OCI-M1 (cell line): ENCODE results near the gene SIGLEC8.
"Not testable (repeated sequence)": the region's sequence is repeated elsewhere in the genome, so short reads cannot be mapped to it uniquely, and the experiment has no call there.

Experiments used
- DNase-seq: peaks from one replicate; lab custom pipeline; 2025; lab: John Stamatoyannopoulos, UW

The SIGLEC8 gene

GRCh38 chr19:51458051-51458645 lies at the start of gene SIGLEC8:
TSS of gene SIGLEC8 (minus strand) at chr19:51458454. CDS start at chr19:51458387, 67 bp downstream.
- no peak for DNase-seq

DNA sequence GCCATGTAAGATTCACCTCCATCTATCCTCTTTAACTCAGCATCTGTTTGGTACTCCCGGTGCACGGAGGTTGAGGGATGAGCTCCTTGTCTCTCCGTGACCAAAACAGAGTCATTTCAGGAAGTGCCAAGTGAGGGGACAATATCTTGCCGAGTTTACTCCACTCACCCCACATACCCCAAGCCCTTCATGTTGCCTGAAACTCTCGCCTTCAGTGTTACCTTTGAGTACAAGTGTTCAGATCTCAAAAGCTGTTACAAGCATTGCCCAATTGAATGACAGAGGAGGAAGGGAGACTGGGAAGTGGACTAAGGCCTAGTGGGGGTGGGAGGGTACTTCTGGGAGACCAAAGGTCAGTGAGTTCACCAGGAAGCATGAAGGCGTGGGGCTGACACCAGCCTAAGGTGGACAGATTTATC lies 49.4 kb upstream of the SIGLEC8 start:
- peak; percentile 97 for DNase-seq

GRCh38 chr19:51507192-51507591 lies 48.9 kb upstream of the SIGLEC8 start:
- DNase-seq = peak; percentile 45

GRCh38 chr19:51505904-51506303 lies 47.6 kb upstream of the SIGLEC8 start:
- no peak for DNase-seq

DNA sequence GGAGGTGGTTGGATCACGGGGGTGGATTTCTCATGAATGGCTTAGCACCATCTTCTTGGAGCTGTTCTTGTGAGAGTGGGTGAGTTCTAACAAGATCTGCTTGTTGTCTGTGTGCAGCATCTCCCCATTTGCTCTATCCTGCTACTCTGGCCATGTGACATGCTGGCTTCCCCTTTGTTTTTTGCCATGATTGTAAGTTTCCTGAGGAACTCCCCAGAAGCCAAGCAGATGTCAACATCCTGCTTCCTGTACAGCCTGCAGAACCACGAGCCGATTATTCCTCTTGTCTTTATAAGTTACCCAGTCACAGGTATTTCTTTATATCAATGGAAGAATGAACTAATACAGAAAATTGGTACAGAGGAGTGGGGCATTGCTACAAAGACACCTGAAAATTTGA lies 45.6 kb upstream of the SIGLEC8 start:
- no peak for DNase-seq

GRCh38 chr19:51503286-51503817 lies 45.1 kb upstream of the SIGLEC8 start:
- no peak for DNase-seq

- DNase-seq = no peak
Measured at GRCh38 chr19:51501594-51502263, 43.5 kb upstream of the SIGLEC8 start, which contains the start of gene SIGLEC12. TSS of gene SIGLEC12 (minus strand) at chr19:51501800. CDS start at chr19:51501733, 67 bp downstream.

GRCh38 chr19:51500931-51501330 lies 42.7 kb upstream of the SIGLEC8 start:
- DNase-seq = not testable (repeated sequence)

DNA sequence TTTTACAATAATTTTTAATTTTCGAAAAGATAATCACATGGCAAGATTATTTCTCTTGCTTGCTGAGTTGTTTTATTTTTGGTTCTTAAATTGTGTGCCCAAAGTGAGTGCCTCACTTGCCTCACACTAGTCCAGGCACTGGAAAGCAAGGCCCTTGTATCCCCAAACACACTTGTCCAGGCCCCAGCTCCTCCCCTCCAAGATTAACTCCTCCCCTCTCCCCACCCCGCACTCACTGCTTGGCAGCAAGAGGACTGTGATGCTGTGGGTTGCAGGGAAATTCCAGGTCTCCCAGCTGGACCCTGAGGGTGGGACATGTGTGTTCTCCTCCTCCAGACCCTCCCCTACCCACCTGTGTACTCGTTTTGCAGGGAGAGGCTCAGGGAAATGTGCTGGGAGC lies 39.4 kb upstream of the SIGLEC8 start:
- no peak for DNase-seq

GRCh38 chr19:51493776-51494175 lies 35.5 kb upstream of the SIGLEC8 start:
- DNase-seq = no peak

DNA sequence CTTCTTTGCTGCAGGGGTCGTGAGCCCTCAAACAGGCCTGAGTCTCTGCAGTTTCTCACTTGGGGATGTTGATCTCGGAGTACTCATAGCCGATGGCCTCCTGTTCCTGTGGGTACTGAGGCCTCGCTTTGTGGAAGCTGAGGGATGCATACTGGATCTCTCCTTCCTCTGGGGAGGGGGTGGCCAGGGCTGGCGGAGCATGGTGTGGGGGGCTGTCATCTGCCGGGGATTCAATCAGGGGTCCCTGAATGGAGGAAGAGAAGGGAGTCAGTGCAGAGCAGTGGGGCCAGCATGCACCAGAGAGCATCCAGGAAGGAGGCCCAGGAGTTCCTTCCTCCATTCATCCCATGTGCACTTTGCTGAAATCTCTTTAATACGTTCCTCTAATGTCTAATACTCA lies 33.3 kb upstream of the SIGLEC8 start:
- no peak for DNase-seq

GRCh38 chr19:51490676-51491075 lies 32.4 kb upstream of the SIGLEC8 start:
- no peak for DNase-seq

DNA sequence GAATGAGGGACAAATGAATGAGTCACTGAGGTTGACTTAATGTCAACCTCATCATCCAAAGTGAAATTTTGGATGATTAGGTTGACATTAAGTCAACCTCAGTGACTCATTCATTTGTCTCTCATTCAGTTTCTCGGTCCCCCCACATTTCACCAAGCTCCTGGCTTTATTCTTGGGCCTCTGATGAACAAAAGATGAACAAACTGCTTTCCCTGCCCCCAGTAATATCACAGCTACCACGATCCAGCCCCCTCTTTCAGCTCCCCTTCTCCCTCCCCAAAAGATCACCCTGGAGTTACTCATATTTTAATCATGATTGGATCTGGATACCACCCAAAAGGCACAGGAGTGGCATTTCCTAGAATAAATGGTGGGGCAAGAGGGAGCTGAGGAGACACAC lies 30.9 kb upstream of the SIGLEC8 start:
- no peak for DNase-seq

GRCh38 chr19:51488491-51488890 lies 30.2 kb upstream of the SIGLEC8 start:
- DNase-seq = no peak

- DNase-seq = no peak
Measured at GRCh38 chr19:51485960-51486660, 27.9 kb upstream of the SIGLEC8 start.

DNA sequence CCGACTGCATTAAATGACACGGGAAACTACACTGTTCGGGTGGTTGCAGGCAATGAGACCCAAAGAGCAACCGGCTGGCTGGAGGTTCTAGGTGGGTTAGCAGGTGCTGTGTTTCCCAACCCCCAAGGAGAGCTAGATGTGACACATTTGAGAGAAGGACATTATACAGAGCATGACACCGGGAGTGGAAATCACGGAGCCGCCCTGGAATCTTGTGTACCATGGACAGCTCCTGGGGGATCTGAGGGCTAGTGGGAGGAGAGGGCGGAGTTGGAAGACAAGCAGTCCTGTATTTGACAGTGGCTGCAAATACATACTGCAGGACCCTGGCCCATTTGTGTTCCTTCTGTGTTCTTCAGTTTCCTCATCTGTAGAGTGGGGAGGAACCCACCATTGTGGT lies 22.3 kb upstream of the SIGLEC8 start:
- DNase-seq = peak; percentile 78

GRCh38 chr19:51479531-51480331 lies 21.5 kb upstream of the SIGLEC8 start:
- no peak for DNase-seq

DNA sequence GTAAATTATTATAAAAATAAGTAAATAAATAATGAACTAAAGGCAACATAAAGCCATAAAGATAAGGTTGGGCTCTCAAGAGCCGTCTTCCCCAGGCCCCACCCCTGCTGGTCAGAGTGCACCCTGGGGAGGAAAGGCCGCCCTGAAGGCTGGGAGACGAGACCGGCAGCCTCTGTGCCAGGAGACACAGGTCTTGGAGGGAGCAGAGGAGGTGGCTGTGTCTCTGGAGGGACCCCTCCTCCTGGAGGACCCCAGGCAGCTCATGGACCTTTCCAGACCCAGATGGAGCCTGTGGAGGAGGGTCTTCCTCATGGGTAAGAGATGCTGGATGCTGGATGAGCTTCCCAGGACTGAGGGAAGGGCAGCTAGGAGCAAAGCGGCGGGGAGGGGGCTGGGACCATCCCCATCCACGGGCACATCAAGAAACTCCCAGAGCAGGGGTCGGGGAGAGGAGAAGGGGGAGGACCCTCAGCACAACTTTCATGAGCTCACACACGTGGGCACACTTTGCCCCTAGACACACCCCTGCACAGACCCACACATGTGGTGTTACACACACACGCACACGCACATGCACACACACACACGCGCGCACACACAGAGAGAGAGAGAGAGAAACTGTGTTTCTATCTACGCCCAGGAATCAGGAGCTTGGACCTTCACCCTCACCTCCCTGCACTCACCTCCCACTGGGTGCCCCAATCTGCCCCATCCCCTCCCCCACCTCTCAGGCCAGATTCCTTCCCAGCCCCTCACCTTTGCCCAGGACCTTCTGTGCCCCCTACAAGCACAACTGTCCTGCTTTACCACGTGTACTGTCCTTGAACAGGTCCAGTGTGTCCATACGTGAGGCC lies 20.4 kb upstream of the SIGLEC8 start, which contains the start of gene CEACAM18:
Gene CEACAM18, plus strand, starts transcription at position 159 of the 854 bp plus-strand sequence.
- no peak for DNase-seq

GRCh38 chr19:51477344-51477743 lies 19.1 kb upstream of the SIGLEC8 start:
- DNase-seq = no peak

GRCh38 chr19:51476164-51476563 lies 17.9 kb upstream of the SIGLEC8 start:
- DNase-seq = no peak
